HUDEP-2 (cell line): ENCODE data around the gene SMIM7.
A peak's percentile ranks its signal among the peaks of the same experiment; 100 is the strongest.

Experiments
- DNase-seq, 76 experiments: peaks; one replicate each; lab custom pipeline; 2025; ENCODE audit not compliant: unreplicated experiment in 76 of 76; lab: John Stamatoyannopoulos, UW

The SMIM7 gene

GRCh38 chr19:16623576-16623975 is 36.4 kb downstream of the SMIM7 start:
- DNase-seq, result no peak

GRCh38 chr19:16623066-16623465 is 36.9 kb downstream of the SMIM7 start:
- no peak for DNase-seq

- DNase-seq, result no peak
These were observed 38.7 kb downstream of the SMIM7 start for GRCh38 chr19:16621165-16621800.

- no peak for DNase-seq
These were observed 39.4 kb downstream of the SMIM7 start for GRCh38 chr19:16620584-16620983.

GRCh38 chr19:16620018-16620417 is 39.9 kb downstream of the SMIM7 start:
- DNase-seq, result peak in 4 of 76 experiments; percentile 12 to 33 (median 17)

- peak in 55 of 76 experiments; percentile 19 to 70 (median 45) for DNase-seq
These were observed 40.5 kb downstream of the SMIM7 start for GRCh38 chr19:16619457-16619856.

- no peak for DNase-seq
These were observed 41.7 kb downstream of the SMIM7 start for GRCh38 chr19:16618248-16618647.

GRCh38 chr19:16615808-16616207 is 44.1 kb downstream of the SMIM7 start:
- no peak for DNase-seq

- no peak for DNase-seq
These were observed 45.0 kb downstream of the SMIM7 start for GRCh38 chr19:16614941-16615340.

- no peak for DNase-seq
These were observed 46.1 kb downstream of the SMIM7 start for GRCh38 chr19:16613841-16614240.

GRCh38 chr19:16612636-16613035 is 47.3 kb downstream of the SMIM7 start:
- DNase-seq, result no peak

GRCh38 chr19:16611121-16611520 is 48.8 kb downstream of the SMIM7 start:
- no peak for DNase-seq

GRCh38 chr19:16609511-16610200 is 50.3 kb downstream of the SMIM7 start:
- no peak for DNase-seq

GRCh38 chr19:16608290-16608739 is 51.6 kb downstream of the SMIM7 start:
- peak in 3 of 76 experiments; percentile 17 to 44 (median 23) for DNase-seq

GRCh38 chr19:16607819-16608218 is 52.1 kb downstream of the SMIM7 start:
- no peak for DNase-seq

GRCh38 chr19:16605553-16605994 is 54.4 kb downstream of the SMIM7 start:
- DNase-seq, result peak in 3 of 76 experiments; percentile 14 to 27 (median 20)

- no peak for DNase-seq
These were observed 54.8 kb downstream of the SMIM7 start for GRCh38 chr19:16605115-16605514.

GRCh38 chr19:16604615-16605014 is 55.3 kb downstream of the SMIM7 start:
- no peak for DNase-seq

- no peak for DNase-seq
These were observed 56.9 kb downstream of the SMIM7 start for GRCh38 chr19:16603090-16603489.

GRCh38 chr19:16601378-16602052 is 58.4 kb downstream of the SMIM7 start:
- no peak for DNase-seq

- no peak for DNase-seq
These were observed 59.1 kb downstream of the SMIM7 start for GRCh38 chr19:16600824-16601223.
